ENCODE data around the gene FBXO42.

The FBXO42 gene

GRCh38 chr1:16199700-16200099, 152.6 kb downstream of the FBXO42 start:
- no peak for DNase-seq

GRCh38 chr1:16199157-16199501, 153.2 kb downstream of the FBXO42 start:
- DNase-seq = no peak

GRCh38 chr1:16198444-16199156, 153.7 kb downstream of the FBXO42 start:
- DNase-seq = no peak

DNA sequence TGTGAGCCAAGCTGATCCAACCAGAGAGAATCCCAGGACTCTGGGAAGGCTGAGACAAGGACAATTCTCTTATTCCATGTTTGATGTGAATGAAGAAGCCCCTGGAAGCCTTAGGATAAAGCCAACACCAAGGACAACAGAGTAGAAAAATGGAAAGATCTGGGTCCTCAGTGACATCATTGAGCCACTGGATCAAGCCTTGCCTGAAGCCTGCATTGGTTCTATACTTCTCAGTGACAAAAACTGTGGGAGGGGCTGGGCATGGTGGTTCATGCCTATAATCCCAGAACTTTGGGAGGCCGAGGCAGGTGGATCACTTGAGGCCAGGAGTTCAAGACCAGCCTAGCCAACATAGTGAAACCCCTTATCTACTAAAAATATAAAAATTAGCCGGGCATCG, 155.4 kb downstream of the FBXO42 start:
- DNase-seq = no peak

Measured in AML-193 (cell line).